ENCODE data around the gene PCBP3. TPM values are rescaled to one million over a fixed set of nuclear protein-coding genes. Genes with fewer than 3 reads are reported as not detected.

PCBP3 gene
- total RNA-seq, 2 donors from 2014 or later, result 2.6 to 7.4 TPM

- intact Hi-C loops (cut with DNase I), result no loop called here
- no peak for DNase-seq (ENCODE audit: low spot score)
Measured at GRCh38 chr21:45934554-45934953, 291.0 kb downstream of the PCBP3 start.

GRCh38 chr21:45935628-45936027, 292.1 kb downstream of the PCBP3 start:
- intact Hi-C loops (cut with DNase I), result no loop called here
- no peak for DNase-seq (ENCODE audit: low spot score)

- DNase-seq (ENCODE audit: low spot score), result no peak
- intact Hi-C loops (cut with DNase I), result no loop called here
Measured at GRCh38 chr21:45937721-45938452, 294.4 kb downstream of the PCBP3 start.

GRCh38 chr21:45938453-45938755, 294.9 kb downstream of the PCBP3 start:
- intact Hi-C loops (cut with DNase I), result no loop called here

GRCh38 chr21:45938811-45939520, 295.4 kb downstream of the PCBP3 start:
- intact Hi-C loops (cut with DNase I), result no loop called here
- no peak for DNase-seq (ENCODE audit: low spot score)

More at GRCh38 chr21:45938453-45938755, 294.9 kb downstream of the PCBP3 start:
- no peak for DNase-seq (ENCODE audit: low spot score)

- intact Hi-C loops (cut with DNase I), result loop anchor here in 1 of 2 donors (10.0 kb wide), 1 partner anchor 345 kb away; the partner anchor contains the start of genes MCM3AP and YBEY
- DNase-seq (ENCODE audit: low spot score), result no peak
Measured at GRCh38 chr21:45939521-45940045, 296.1 kb downstream of the PCBP3 start.

- no peak for DNase-seq (ENCODE audit: low spot score)
- intact Hi-C loops (cut with DNase I), result loop anchor here in 1 of 2 donors (10.0 kb wide), 1 partner anchor 345 kb away; the partner anchor contains the start of genes MCM3AP and YBEY
Measured at GRCh38 chr21:45940091-45940490, 296.6 kb downstream of the PCBP3 start.

GRCh38 chr21:45940621-45941337, 297.3 kb downstream of the PCBP3 start:
- intact Hi-C loops (cut with DNase I), result loop anchor here in 1 of 2 donors (10.0 kb wide), 1 partner anchor 344 kb away; the partner anchor contains the start of genes MCM3AP and YBEY
- DNase-seq (ENCODE audit: low spot score), result no peak

- intact Hi-C loops (cut with DNase I), result loop anchor here in 1 of 2 donors (10.0 kb wide), 1 partner anchor 343 kb away; the partner anchor contains the start of genes MCM3AP and YBEY
- no peak for DNase-seq (ENCODE audit: low spot score)
Measured at GRCh38 chr21:45941338-45941710, 297.8 kb downstream of the PCBP3 start.

GRCh38 chr21:45941717-45942546, 298.4 kb downstream of the PCBP3 start:
- DNase-seq (ENCODE audit: low spot score), result no peak

GRCh38 chr21:45942755-45943629, 299.5 kb downstream of the PCBP3 start:
- intact Hi-C loops (cut with DNase I), result loop anchor here in 1 of 2 donors (10.0 kb wide), 1 partner anchor 342 kb away; the partner anchor contains the start of genes MCM3AP and YBEY
- DNase-seq (ENCODE audit: low spot score), result no peak

More at GRCh38 chr21:45941717-45942546, 298.4 kb downstream of the PCBP3 start:
- intact Hi-C loops (cut with DNase I), result loop anchor here in 1 of 2 donors (10.0 kb wide), 1 partner anchor 343 kb away; the partner anchor contains the start of genes MCM3AP and YBEY

GRCh38 chr21:45943630-45944540, 300.4 kb downstream of the PCBP3 start:
- intact Hi-C loops (cut with DNase I), result loop anchor here in 1 of 2 donors (1.0 to 10.0 kb wide), 2 partner anchors 40 to 341 kb away; partner anchors contain the start of genes MCM3AP and YBEY

GRCh38 chr21:45944601-45945000, 301.1 kb downstream of the PCBP3 start:
- intact Hi-C loops (cut with DNase I), result loop anchor here in 1 of 2 donors (1.0 to 10.0 kb wide), 2 partner anchors 40 to 340 kb away; partner anchors contain the start of genes MCM3AP and YBEY
- no peak for DNase-seq (ENCODE audit: low spot score)

More at GRCh38 chr21:45943630-45944540, 300.4 kb downstream of the PCBP3 start:
- DNase-seq (ENCODE audit: low spot score), result no peak

- no peak for DNase-seq (ENCODE audit: low spot score)
- intact Hi-C loops (cut with DNase I), result loop anchor here in 1 of 2 donors (10.0 kb wide), 1 partner anchor 340 kb away; the partner anchor contains the start of genes MCM3AP and YBEY
Measured at GRCh38 chr21:45945066-45945867, 301.7 kb downstream of the PCBP3 start.

GRCh38 chr21:45945868-45946210, 302.3 kb downstream of the PCBP3 start:
- no peak for DNase-seq (ENCODE audit: low spot score)
- intact Hi-C loops (cut with DNase I), result loop anchor here in 1 of 2 donors (10.0 kb wide), 1 partner anchor 339 kb away; the partner anchor contains the start of genes MCM3AP and YBEY

Data from posterior vena cava (tissue), 2 donors.